Measurements from ENCODE around the gene DPM3. TPM values are rescaled to one million over a fixed set of nuclear protein-coding genes. Genes with fewer than 3 reads are reported as not detected.

DPM3 gene
- total RNA-seq, 1 experiment from 2014 or later = 113 TPM

- CTCF ChIA-PET = interaction anchor here (0.7 to 4.6 kb wide), 32 partner anchors 9 to 478 kb away, joined by 3 to 71 read pairs (median 4); partner anchors contain the start of genes CLK2, EFNA3, EFNA4 and MTX1
- H3K36me3 ChIP-seq (ENCODE audit: control insufficient read depth in 1 of 2, insufficient read depth in 2 of 2, low read length in 2 of 2) = peaks cover 2 to 7% of the 10 kb centered on the region in 2 experiments; a peak in 3 of 4 replicates
Observed at GRCh38 chr1:155173478-155174323, 33.4 kb upstream of the DPM3 start, which contains the start of gene TRIM46. TSS of gene TRIM46 (plus strand) at chr1:155173849. CDS start at chr1:155173967, 118 bp downstream.

GRCh38 chr1:155172732-155173477, 32.6 kb upstream of the DPM3 start, which contains the start of gene KRTCAP2:
TSS of gene KRTCAP2 (minus strand) at chr1:155173304. CDS start at chr1:155173224, 80 bp downstream.
- Histone ChIP-seq H3K79me2 (ENCODE audit: insufficient read depth, low read length) (peaks cover 25% of the 10 kb centered on the region), H3K9ac (ENCODE audit: low read length) (peak within 1 kb of the TSS; percentile 87), H3K4me1 (ENCODE audit: control insufficient read depth in 1 of 2, insufficient read depth in 2 of 2, low read length in 2 of 2) (peaks cover 7 to 45% of the 10 kb centered on the region in 2 experiments; a peak in 3 of 4 replicates), H3K27me3 (ENCODE audit: insufficient read depth, low read length) (no peaks in the 10 kb centered on the region), H4K20me1 (ENCODE audit: insufficient read depth) (no peaks in the 10 kb centered on the region), H3K4me2 (ENCODE audit: low read length) (peak within 1 kb of the TSS; percentile 76), H3K36me3 (ENCODE audit: control insufficient read depth in 1 of 2, insufficient read depth in 2 of 2, low read length in 2 of 2) (peaks cover 2 to 7% of the 10 kb centered on the region in 2 experiments; a peak in 3 of 4 replicates), H3K4me3 (replicated peaks in 1 of 2; ENCODE audit: low read depth in 1 of 2, low read length in 2 of 2) (peak within 1 kb of the TSS; percentile 84 to 97), H3K9me2 (ENCODE audit: insufficient read depth) (no peaks in the 10 kb centered on the region), H3K27ac (ENCODE audit: low read depth, low read length) (peak within 1 kb of the TSS; percentile 76), H2AFZ (ENCODE audit: low read depth, low read length, poor library complexity, severe bottlenecking) (peak within 1 kb of the TSS; percentile 66), H3K9me3 (ENCODE audit: control insufficient read depth in 1 of 2, insufficient read depth in 1 of 2, low read depth in 1 of 2, low read length in 2 of 2) (no peaks in the 10 kb centered on the region)
- DNase-seq (ENCODE audit: low read depth, low spot score) (peak; percentile 91), ATAC-seq (peak; percentile 76)
- ChIA-PET CTCF (interaction anchor here (0.6 to 4.6 kb wide), 40 partner anchors 8 to 503 kb away, joined by 3 to 71 read pairs (median 4); partner anchors contain the start of genes CLK2, EFNA3, EFNA4 and MTX1), POLR2A (interaction anchor here (0.5 to 1.7 kb wide), 9 partner anchors 10 to 199 kb away, joined by 3 to 11 read pairs (median 3); partner anchors contain the start of genes ADAM15 and SLC50A1), RAD21 (ENCODE audit: low non-redundant PET in 1 of 2, low total read pairs in 2 of 2, uncharacterized antibody in 2 of 2, unreplicated experiment in 2 of 2) (interaction anchor here (0.6 to 1.3 kb wide), 3 partner anchors 21 to 81 kb away, joined by 3 to 4 read pairs (median 3); partner anchors contain the start of gene SLC50A1 (in 1 of the 2))
- intact Hi-C loops (cut with micrococcal nuclease) = loop anchor here (1.0 to 10.0 kb wide), 2 partner anchors 54 to 152 kb away; partner anchors contain the start of gene RUSC1
- TSS peak; percentile 72 for BruUV-seq (replicated peaks)
- peak; percentile 49 for TF ChIP-seq TCF7L2 (IDR thresholded peaks at IDR 0.05; ENCODE audit: borderline replicate concordance, extremely low read depth, insufficient read depth, insufficient read length)
- no peak for TF ChIP-seq ZNF274 (IDR thresholded peaks at IDR 0.05; ENCODE audit: low read depth, low read length)
- TF ChIP-seq FOSL1 (IDR thresholded peaks at IDR 0.05; ENCODE audit: low read depth) = no peak
- no peak for TF ChIP-seq EZH2 (IDR thresholded peaks at IDR 0.05)
- peak; percentile 96 for TF ChIP-seq POLR2AphosphoS5 (IDR thresholded peaks at IDR 0.05; ENCODE audit: low read depth, low read length)
- TF ChIP-seq ELF1 (IDR thresholded peaks at IDR 0.05; ENCODE audit: borderline replicate concordance, low read depth) = no peak
- no peak for TF ChIP-seq SP1 (IDR thresholded peaks at IDR 0.05; ENCODE audit: low read depth)
- TF ChIP-seq SIN3A (IDR thresholded peaks at IDR 0.05; ENCODE audit: low read depth) = no peak
- no peak for TF ChIP-seq SRF (IDR thresholded peaks at IDR 0.05; ENCODE audit: low read depth)
- TF ChIP-seq ZFX (IDR thresholded peaks at IDR 0.05) = 0 out of 2 replicates have a peak, but pooled peaks have one; percentile 19
- no peak for TF ChIP-seq MAX (IDR thresholded peaks at IDR 0.05)
- peak; percentile 48 for TF ChIP-seq POLR2A (IDR thresholded peaks at IDR 0.05; ENCODE audit: borderline replicate concordance, extremely low read depth, insufficient read depth, insufficient read length)
- TF ChIP-seq CBX3 (IDR thresholded peaks at IDR 0.05; ENCODE audit: low read depth) = no peak
- TF ChIP-seq CEBPB (IDR thresholded peaks at IDR 0.05; ENCODE audit: low read depth) = no peak
- peak; percentile 59 for TF ChIP-seq YY1 (IDR thresholded peaks at IDR 0.05; ENCODE audit: extremely low read depth, insufficient replicate concordance, low read depth, low read length)

More at GRCh38 chr1:155173478-155174323, 33.4 kb upstream of the DPM3 start, which contains the start of gene TRIM46:
- no peaks in the 10 kb centered on the region for H3K27me3 ChIP-seq (ENCODE audit: insufficient read depth, low read length)
- DNase-seq (ENCODE audit: low read depth, low spot score) = no peak
- peak; percentile 51 for ATAC-seq
- RAD21 ChIA-PET (ENCODE audit: low non-redundant PET in 1 of 2, low total read pairs in 2 of 2, uncharacterized antibody in 2 of 2, unreplicated experiment in 2 of 2) = interaction anchor here (0.8 to 1.3 kb wide), 2 partner anchors 20 to 82 kb away, joined by 3 to 4 read pairs; no protein-coding TSS in a partner anchor
- intact Hi-C loops (cut with micrococcal nuclease) = loop anchor here (1.0 to 10.0 kb wide), 2 partner anchors 54 to 151 kb away; partner anchors contain the start of gene RUSC1
- peak within 1 kb of the TSS; percentile 76 for H3K27ac ChIP-seq (ENCODE audit: low read depth, low read length)
- TF ChIP-seq YY1 (IDR thresholded peaks at IDR 0.05; ENCODE audit: extremely low read depth, insufficient replicate concordance, low read depth, low read length) = peak; percentile 30
- peak; percentile 18 for TF ChIP-seq POLR2A (IDR thresholded peaks at IDR 0.05; ENCODE audit: borderline replicate concordance, extremely low read depth, insufficient read depth, insufficient read length)
- no peak for TF ChIP-seq POLR2AphosphoS5 (IDR thresholded peaks at IDR 0.05; ENCODE audit: low read depth, low read length)
- no peak for TF ChIP-seq SIN3A (IDR thresholded peaks at IDR 0.05; ENCODE audit: low read depth)
- TF ChIP-seq CEBPB (IDR thresholded peaks at IDR 0.05; ENCODE audit: low read depth) = no peak
- H4K20me1 ChIP-seq (ENCODE audit: insufficient read depth) = no peaks in the 10 kb centered on the region
- peak within 1 kb of the TSS; percentile 66 for H2AFZ ChIP-seq (ENCODE audit: low read depth, low read length, poor library complexity, severe bottlenecking)
- peak within 1 kb of the TSS; percentile 84 to 97 for H3K4me3 ChIP-seq (replicated peaks in 1 of 2; ENCODE audit: low read depth in 1 of 2, low read length in 2 of 2)
- H3K79me2 ChIP-seq (ENCODE audit: insufficient read depth, low read length) = peaks cover 25% of the 10 kb centered on the region
- H3K9ac ChIP-seq (ENCODE audit: low read length) = peak within 1 kb of the TSS; percentile 87
- no TSS peak for BruUV-seq (replicated peaks)
- POLR2A ChIA-PET = interaction anchor here (0.5 to 2.5 kb wide), 11 partner anchors 11 to 200 kb away, joined by 3 to 15 read pairs (median 3); partner anchors contain the start of genes ADAM15 and SLC50A1
- peak within 1 kb of the TSS; percentile 76 for H3K4me2 ChIP-seq (ENCODE audit: low read length)
- H3K9me2 ChIP-seq (ENCODE audit: insufficient read depth) = no peaks in the 10 kb centered on the region
- H3K9me3 ChIP-seq (ENCODE audit: control insufficient read depth in 1 of 2, insufficient read depth in 1 of 2, low read depth in 1 of 2, low read length in 2 of 2) = no peaks in the 10 kb centered on the region
- H3K4me1 ChIP-seq (ENCODE audit: control insufficient read depth in 1 of 2, insufficient read depth in 2 of 2, low read length in 2 of 2) = peaks cover 7 to 42% of the 10 kb centered on the region in 2 experiments; a peak in 3 of 4 replicates

All from HCT116 (cell line).